Endodermal cell (in vitro differentiated cells): Measurements from ENCODE around the gene TNKS1BP1. TPM values are rescaled to one million over a fixed set of nuclear protein-coding genes. Genes with fewer than 3 reads are reported as not detected.

Experiments
- DNase-seq: peaks from one replicate; pipeline ENCODE4 v3.0.0-alpha.2; 2017
- H3K27ac ChIP-seq: 2 replicates; pipeline ENCODE4 v1.5.1; 2013; ENCODE audit warnings: mild to moderate bottlenecking, low read depth, low read length, moderate library complexity
- H3K27me3 ChIP-seq: 2 replicates; pipeline ENCODE4 v1.6.1; 2013; ENCODE audit warnings: mild to moderate bottlenecking, low read length, moderate library complexity; ENCODE audit not compliant: insufficient read depth, control insufficient read depth, poor library complexity, severe bottlenecking
- H3K36me3 ChIP-seq: 2 replicates; pipeline ENCODE4 v1.7.0; 2013; ENCODE audit warnings: mild to moderate bottlenecking, low read length, moderate library complexity; ENCODE audit not compliant: control insufficient read depth, insufficient read depth
- H3K4me1 ChIP-seq: one replicate; pipeline ENCODE4 v1.7.0; 2013; ENCODE audit warnings: low read length; ENCODE audit not compliant: control insufficient read depth, insufficient read depth
- H3K4me3 ChIP-seq: 2 replicates; pipeline ENCODE4 v1.5.1; 2013; ENCODE audit warnings: mild to moderate bottlenecking, low read length, moderate library complexity
- H3K9ac ChIP-seq: 2 replicates; pipeline ENCODE4 v1.6.1; 2013; ENCODE audit warnings: mild to moderate bottlenecking, low read length, moderate library complexity; ENCODE audit not compliant: poor library complexity, severe bottlenecking; ENCODE audit errors: extremely low read depth
- H3K9me3 ChIP-seq: 2 replicates; pipeline ENCODE4 v1.6.1; 2013; ENCODE audit warnings: mild to moderate bottlenecking, low read length, moderate library complexity; ENCODE audit not compliant: control insufficient read depth
- H3K27ac Mint-ChIP-seq: 2 replicates; pipeline ENCODE4 v1.8.0; 2020; ENCODE audit warnings: mixed read lengths
- H3K27me3 Mint-ChIP-seq: 2 replicates; pipeline ENCODE4 v1.8.0; 2021; ENCODE audit warnings: mild to moderate bottlenecking, mixed read lengths; ENCODE audit not compliant: insufficient read depth
- H3K36me3 Mint-ChIP-seq: 2 replicates; pipeline ENCODE4 v1.8.0; 2020; ENCODE audit warnings: low read depth, mixed read lengths
- H3K4me1 Mint-ChIP-seq: 2 replicates; pipeline ENCODE4 v1.8.0; 2020; ENCODE audit warnings: mixed read lengths
- H3K4me3 Mint-ChIP-seq: 2 replicates; pipeline ENCODE4 v1.8.0; 2020; ENCODE audit warnings: mild to moderate bottlenecking, moderate library complexity, mixed read lengths
- H3K9me3 Mint-ChIP-seq: 2 replicates; pipeline ENCODE4 v1.8.0; 2020; ENCODE audit warnings: mild to moderate bottlenecking, mixed read lengths
- WGBS, 2 experiments: methylation state at CpG; one replicate each; pipeline versions ENCODE4 v1.1.5 to v1.1.7; 2013; ENCODE audit warnings: missing lambda C conversion rate in 2 of 2, mixed read lengths in 1 of 2; ENCODE audit not compliant: insufficient coverage in 1 of 2, insufficient read length in 1 of 2; 5-methylcytosine and 5-hydroxymethylcytosine counted together
- total RNA-seq, 2 donors: library from RNA; stranded (reverse); fragmentation: NEBNext Ultra II Directional in 1 of 2; extraction: Animal tissue kit (Norgen Biotek cat#: 25700) in 1 of 2; gene quantifications; 2 replicates in 1 of 2; 3 replicates in 1 of 2; pipeline ENCODE4 v1.2.1, GENCODE V29; 2021
- TF ChIP-seq, protein P1 (sequence below): fragments of 200-600 bp; sonication (generic); conservative IDR thresholded peaks from 2 replicates; pipeline ENCODE4 v1.5.0; 2021; ENCODE audit warnings: antibody characterized with exemption, mild to moderate bottlenecking

TNKS1BP1 gene
- total RNA-seq, 2 donors from 2014 or later: 60.4 to 73.8 TPM

DNA sequence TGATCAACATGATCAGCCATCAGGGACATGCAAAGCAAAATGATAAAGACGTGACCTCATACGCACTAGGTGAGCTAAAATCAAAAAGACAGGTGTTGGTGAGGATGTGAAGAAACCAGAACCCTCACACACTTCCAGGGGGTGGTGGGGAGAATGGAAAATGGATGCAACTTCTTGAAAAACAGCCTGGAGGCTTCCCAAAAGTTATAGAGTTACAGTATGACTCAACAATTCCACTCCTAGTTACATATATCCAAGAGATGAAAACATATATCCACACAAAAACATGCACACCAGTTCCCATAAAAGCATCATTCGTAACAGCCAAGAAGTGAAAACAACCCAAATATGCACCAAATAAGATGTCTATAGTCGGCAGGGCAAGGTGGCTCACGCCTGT is 45.6 kb downstream of the TNKS1BP1 start:
- no peak for DNase-seq
- TF ChIP-seq, protein P1, sequence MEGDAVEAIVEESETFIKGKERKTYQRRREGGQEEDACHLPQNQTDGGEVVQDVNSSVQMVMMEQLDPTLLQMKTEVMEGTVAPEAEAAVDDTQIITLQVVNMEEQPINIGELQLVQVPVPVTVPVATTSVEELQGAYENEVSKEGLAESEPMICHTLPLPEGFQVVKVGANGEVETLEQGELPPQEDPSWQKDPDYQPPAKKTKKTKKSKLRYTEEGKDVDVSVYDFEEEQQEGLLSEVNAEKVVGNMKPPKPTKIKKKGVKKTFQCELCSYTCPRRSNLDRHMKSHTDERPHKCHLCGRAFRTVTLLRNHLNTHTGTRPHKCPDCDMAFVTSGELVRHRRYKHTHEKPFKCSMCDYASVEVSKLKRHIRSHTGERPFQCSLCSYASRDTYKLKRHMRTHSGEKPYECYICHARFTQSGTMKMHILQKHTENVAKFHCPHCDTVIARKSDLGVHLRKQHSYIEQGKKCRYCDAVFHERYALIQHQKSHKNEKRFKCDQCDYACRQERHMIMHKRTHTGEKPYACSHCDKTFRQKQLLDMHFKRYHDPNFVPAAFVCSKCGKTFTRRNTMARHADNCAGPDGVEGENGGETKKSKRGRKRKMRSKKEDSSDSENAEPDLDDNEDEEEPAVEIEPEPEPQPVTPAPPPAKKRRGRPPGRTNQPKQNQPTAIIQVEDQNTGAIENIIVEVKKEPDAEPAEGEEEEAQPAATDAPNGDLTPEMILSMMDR: no peak
- H3K4me1 Mint-ChIP-seq: peaks cover 6% of the 10 kb centered on the region
- peaks cover 9% of the 10 kb centered on the region for H3K27me3 Mint-ChIP-seq
- no peak overlapping the region for H3K4me3 Mint-ChIP-seq
- H3K9ac ChIP-seq: no peak overlapping the region
- no peak overlapping the region for H3K27ac Mint-ChIP-seq
- H3K27me3 ChIP-seq: peaks cover 12% of the 10 kb centered on the region
- no peak overlapping the region for H3K27ac ChIP-seq
- no peak overlapping the region for H3K4me3 ChIP-seq
- H3K4me1 ChIP-seq: peaks cover 3% of the 10 kb centered on the region
- H3K36me3 ChIP-seq: no peaks in the 10 kb centered on the region
- no peaks in the 10 kb centered on the region for H3K9me3 ChIP-seq
- peaks cover 7% of the 10 kb centered on the region for H3K9me3 Mint-ChIP-seq
- WGBS, 2 experiments: 93 to 94% methylated on average over 4 to 5 of the region's 5 CpGs
- no peaks in the 10 kb centered on the region for H3K36me3 Mint-ChIP-seq

DNA sequence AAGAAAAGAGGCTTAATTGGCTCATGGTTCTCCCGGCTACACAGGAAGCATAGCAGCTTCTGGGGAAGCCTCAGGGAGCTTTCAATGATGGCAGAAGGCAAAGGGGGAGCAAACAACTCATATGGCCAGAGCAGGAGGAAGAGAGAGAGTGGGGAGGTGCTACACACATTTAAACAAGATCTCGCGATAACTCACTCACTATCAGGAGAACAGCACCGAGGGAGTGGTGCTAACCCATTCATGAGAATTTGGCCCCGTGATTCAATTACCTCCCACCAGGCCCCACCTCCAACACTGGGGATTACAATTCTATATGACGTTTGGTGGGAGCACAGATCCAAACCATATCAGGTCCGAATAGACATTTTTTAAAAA is 46.0 kb downstream of the TNKS1BP1 start:
- no peak overlapping the region for H3K4me3 Mint-ChIP-seq
- TF ChIP-seq, protein P1: no peak
- no peaks in the 10 kb centered on the region for H3K4me1 ChIP-seq
- 96% methylated on average over 4 to 7 of the region's 7 CpGs for WGBS, 2 experiments
- DNase-seq: no peak
- H3K27me3 ChIP-seq: peaks cover 12% of the 10 kb centered on the region
- no peak overlapping the region for H3K27ac Mint-ChIP-seq
- no peaks in the 10 kb centered on the region for H3K36me3 ChIP-seq
- H3K27ac ChIP-seq: no peak overlapping the region
- H3K4me3 ChIP-seq: no peak overlapping the region
- no peaks in the 10 kb centered on the region for H3K9me3 ChIP-seq
- no peak overlapping the region for H3K9ac ChIP-seq
- peaks cover 9% of the 10 kb centered on the region for H3K27me3 Mint-ChIP-seq
- H3K36me3 Mint-ChIP-seq: no peaks in the 10 kb centered on the region
- peaks cover 7% of the 10 kb centered on the region for H3K9me3 Mint-ChIP-seq
- H3K4me1 Mint-ChIP-seq: peaks cover 6% of the 10 kb centered on the region

DNA sequence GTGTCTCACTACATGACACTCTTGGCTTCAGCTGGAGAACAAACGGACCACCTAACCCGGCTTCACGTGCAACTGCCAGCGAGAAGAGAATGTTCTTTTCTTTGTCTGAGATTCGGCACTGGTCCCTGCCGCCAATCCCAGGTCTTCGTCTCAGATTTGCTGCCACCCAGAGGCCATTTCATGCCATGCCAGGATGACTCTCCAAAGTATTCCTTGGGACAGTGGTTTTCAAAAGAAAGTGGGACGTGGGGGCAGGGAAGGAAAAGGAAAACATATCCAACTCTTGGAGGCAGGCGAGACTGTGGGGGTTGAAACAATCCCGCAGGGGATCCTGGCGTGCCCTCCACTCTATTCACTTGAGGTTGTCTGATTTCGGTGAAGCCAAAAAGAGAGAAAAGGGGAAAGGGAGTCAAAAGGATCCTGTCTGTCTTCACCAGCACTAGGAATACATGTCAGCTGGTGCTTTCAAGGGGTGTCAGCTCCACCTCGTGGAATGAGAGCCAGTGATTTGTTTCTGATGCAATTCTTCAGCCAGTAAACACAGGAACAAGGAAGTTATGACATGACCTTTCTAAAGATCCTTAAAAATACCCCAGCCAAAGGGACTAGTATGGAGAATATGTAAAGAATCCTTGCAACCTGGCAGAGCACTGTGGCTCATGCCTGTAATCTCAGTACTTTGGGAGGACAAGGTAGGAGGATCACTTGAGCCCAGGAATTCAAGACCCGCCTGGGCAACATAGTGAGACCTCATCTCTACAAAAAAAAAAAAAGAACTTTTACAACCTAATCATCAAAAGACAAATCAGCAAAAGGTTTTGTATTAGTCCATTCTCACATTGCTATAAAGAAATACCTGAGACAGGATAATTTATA is 46.7 kb downstream of the TNKS1BP1 start:
- peaks cover 10% of the 10 kb centered on the region for H3K9me3 Mint-ChIP-seq
- peaks cover 9% of the 10 kb centered on the region for H3K27me3 Mint-ChIP-seq
- peak overlapping the region; percentile 48 for H3K4me3 ChIP-seq

More for the DNA sequence above, 46.7 kb downstream of the TNKS1BP1 start:
- DNase-seq: peak; percentile 93
- peaks cover 6% of the 10 kb centered on the region for H3K4me1 Mint-ChIP-seq
- H3K36me3 Mint-ChIP-seq: no peaks in the 10 kb centered on the region
- H3K27ac ChIP-seq: peak overlapping the region; percentile 24
- H3K4me3 Mint-ChIP-seq: peak overlapping the region; percentile 14
- H3K36me3 ChIP-seq: no peaks in the 10 kb centered on the region
- no peaks in the 10 kb centered on the region for H3K9me3 ChIP-seq
- H3K9ac ChIP-seq: no peak overlapping the region
- H3K4me1 ChIP-seq: no peaks in the 10 kb centered on the region
- TF ChIP-seq, protein P1: peak; percentile 90
- peaks cover 12% of the 10 kb centered on the region for H3K27me3 ChIP-seq
- peak overlapping the region; percentile 86 for H3K27ac Mint-ChIP-seq
- 0 to 14% methylated on average over 1 to 14 of the region's 14 CpGs for WGBS, 2 experiments
